Transverse colon (tissue), 3 donors: ENCODE measurements around the gene S100A11.

Experiments
- POLR2A ChIP-seq: fragments of 450-650 bp; IDR thresholded peaks from one replicate; pipeline ENCODE4 v1.6.1; 2016; ENCODE audit warnings: antibody characterized with exemption, mild to moderate bottlenecking, moderate library complexity
- TF ChIP-seq, protein P1 (sequence below), 5 experiments: fragments of 200-600 bp in 3 of 5; fragments of 450-650 bp in 2 of 5; sonication (generic) in 3 of 5; IDR thresholded peaks; 1 replicate in 2 of 5; 2 replicates in 3 of 5; pipeline ENCODE4 v1.5.1; 2016 to 2017; ENCODE audit warnings: antibody characterized with exemption in 5 of 5, inconsistent platforms in 3 of 5, mild to moderate bottlenecking in 2 of 5, moderate library complexity in 1 of 5

DNA sequence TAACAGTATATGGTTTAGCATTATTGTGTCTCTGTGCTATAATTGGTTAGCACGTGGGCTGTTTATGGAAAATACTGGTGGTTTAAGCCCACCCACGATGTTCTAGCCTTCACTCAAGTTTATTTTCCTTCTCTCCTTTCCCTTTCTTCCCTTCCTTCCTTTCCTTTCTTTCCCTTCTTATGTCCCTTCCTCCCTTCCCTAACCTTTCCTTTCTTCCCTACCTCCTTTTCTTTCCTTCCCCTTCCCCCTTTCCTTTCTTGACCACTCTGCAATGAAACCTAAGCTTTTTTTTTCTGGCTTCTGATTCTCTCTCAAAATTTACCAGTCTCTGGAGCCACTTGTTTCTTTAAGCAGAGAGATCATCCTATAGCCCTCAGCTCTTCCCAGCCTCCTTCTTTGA lies 29.8 kb downstream of the S100A11 start:
- TF ChIP-seq, protein P1, sequence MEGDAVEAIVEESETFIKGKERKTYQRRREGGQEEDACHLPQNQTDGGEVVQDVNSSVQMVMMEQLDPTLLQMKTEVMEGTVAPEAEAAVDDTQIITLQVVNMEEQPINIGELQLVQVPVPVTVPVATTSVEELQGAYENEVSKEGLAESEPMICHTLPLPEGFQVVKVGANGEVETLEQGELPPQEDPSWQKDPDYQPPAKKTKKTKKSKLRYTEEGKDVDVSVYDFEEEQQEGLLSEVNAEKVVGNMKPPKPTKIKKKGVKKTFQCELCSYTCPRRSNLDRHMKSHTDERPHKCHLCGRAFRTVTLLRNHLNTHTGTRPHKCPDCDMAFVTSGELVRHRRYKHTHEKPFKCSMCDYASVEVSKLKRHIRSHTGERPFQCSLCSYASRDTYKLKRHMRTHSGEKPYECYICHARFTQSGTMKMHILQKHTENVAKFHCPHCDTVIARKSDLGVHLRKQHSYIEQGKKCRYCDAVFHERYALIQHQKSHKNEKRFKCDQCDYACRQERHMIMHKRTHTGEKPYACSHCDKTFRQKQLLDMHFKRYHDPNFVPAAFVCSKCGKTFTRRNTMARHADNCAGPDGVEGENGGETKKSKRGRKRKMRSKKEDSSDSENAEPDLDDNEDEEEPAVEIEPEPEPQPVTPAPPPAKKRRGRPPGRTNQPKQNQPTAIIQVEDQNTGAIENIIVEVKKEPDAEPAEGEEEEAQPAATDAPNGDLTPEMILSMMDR (IDR thresholded peaks at IDR 0.05): no peak
- TF ChIP-seq POLR2A: no peak
